ENCODE measurements around the gene RP9. TPM values are rescaled to one million over a fixed set of nuclear protein-coding genes. Genes with fewer than 3 reads are reported as not detected.

Gene RP9
- total and polyA plus RNA-seq, 2 of the 13 experiments (the other 11 are each of a cell fraction or from before 2014, with no cell fraction given) = 14.2 to 18.6 TPM

- ChIA-PET POLR2A (interaction anchor here (1.2 kb wide), 1 partner anchor 10 kb away, joined by 3 read pairs; no protein-coding TSS in a partner anchor), CTCF (ENCODE audit: low intra/inter-chr PET ratio, low total read pairs) (no interaction called here)
- H3K4me3 ChIP-seq (replicated peaks in 1 of 3; ENCODE audit: insufficient read depth in 1 of 3, low read depth in 2 of 3, low read length in 3 of 3) = peak within 1 kb of the TSS; percentile 87 to 89 (median 89)
- ATAC-seq (peak; percentile 100), DNase-seq (ENCODE audit: low spot score) (peak; percentile 88), FAIRE-seq (peak; percentile 72)
- H3K27ac ChIP-seq (ENCODE audit: extremely low read length, insufficient read depth, low read length) = peak within 1 kb of the TSS; percentile 75
- H3K36me3 ChIP-seq (replicated peaks in 1 of 2; ENCODE audit: control insufficient read depth in 1 of 2, insufficient read depth in 2 of 2, low read length in 2 of 2) = no peaks in the 10 kb centered on the region
- no peaks in the 10 kb centered on the region for H3K79me2 ChIP-seq (ENCODE audit: insufficient read depth, low read length)
- H3K4me1 ChIP-seq (ENCODE audit: insufficient read depth, low read length) = peaks cover 29% of the 10 kb centered on the region
- H4K20me1 ChIP-seq (ENCODE audit: insufficient read depth, low read length) = no peaks in the 10 kb centered on the region
- no peaks in the 10 kb centered on the region for H3K27me3 ChIP-seq (ENCODE audit: control insufficient read depth in 1 of 2, insufficient read depth in 2 of 2, low read length in 2 of 2)
- peak within 1 kb of the TSS; percentile 95 for H3K4me2 ChIP-seq (ENCODE audit: low read depth, low read length)
- in situ Hi-C loops (cut with HindIII; ENCODE audit: extremely low pct_ligation_motif_present, low pct_unique_long_range_greater_than_20kb) = no loop called here
- BruUV-seq (replicated peaks) = no TSS peak
- peak within 1 kb of the TSS; percentile 74 for H2AFZ ChIP-seq (ENCODE audit: low read length)
- H3K9ac ChIP-seq (ENCODE audit: insufficient read depth, low read depth, low read length) = peak within 1 kb of the TSS; percentile 75
- under 1% methylated on average over 22 of the region's 57 CpGs for WGBS (ENCODE audit: low lambda C conversion rate)
- H3K9me3 ChIP-seq (ENCODE audit: low read length) = no peaks in the 10 kb centered on the region
- intact Hi-C loops (cut with micrococcal nuclease; ENCODE audit: unreplicated experiment) = no loop called here
- TF ChIP-seq HDAC1 (CRISPR knock-in tag; IDR thresholded peaks at IDR 0.05) = peak; percentile 59
- peak; percentile 81; the same call in 1 of the 2 replicates for TF ChIP-seq ZNF710 (CRISPR knock-in tag; IDR thresholded peaks at IDR 0.05; ENCODE audit: borderline replicate concordance)
- TF ChIP-seq SMC3 (IDR thresholded peaks at IDR 0.05; ENCODE audit: low read length) = no peak
- peak; percentile 41; the same call in 1 of the 2 replicates for TF ChIP-seq ZBTB38 (CRISPR knock-in tag; IDR thresholded peaks at IDR 0.05)
- no peak for TF ChIP-seq ZNF33B (CRISPR knock-in tag; IDR thresholded peaks at IDR 0.05)
- TF ChIP-seq ARNTL (CRISPR knock-in tag; IDR thresholded peaks at IDR 0.05) = peak; percentile 44; the same call in 1 of the 2 replicates
- no peak for TF ChIP-seq GFI1 (CRISPR knock-in tag; IDR thresholded peaks at IDR 0.05; ENCODE audit: borderline replicate concordance)
- TF ChIP-seq KIAA2018 (CRISPR knock-in tag; IDR thresholded peaks at IDR 0.05; ENCODE audit: borderline replicate concordance) = no peak
Measured at GRCh38 chr7:33128990-33129805, 20.0 kb upstream of the RP9 start, which contains the start of gene BBS9. TSS of gene BBS9 (plus strand) at chr7:33129564. CDS start at chr7:33146253, 16,689 bp downstream.
